Putamen (tissue), 1 donor: ENCODE results near the gene DSCAML1.
"Not testable (repeated sequence)": the region's sequence is repeated elsewhere in the genome, so short reads cannot be mapped to it uniquely, and the experiment has no call there.

Experiments
- DNase-seq: peaks from one replicate; pipeline ENCODE4 v3.0.0-alpha.2; 2016; ENCODE audit warnings: low spot score

The DSCAML1 gene

DNA sequence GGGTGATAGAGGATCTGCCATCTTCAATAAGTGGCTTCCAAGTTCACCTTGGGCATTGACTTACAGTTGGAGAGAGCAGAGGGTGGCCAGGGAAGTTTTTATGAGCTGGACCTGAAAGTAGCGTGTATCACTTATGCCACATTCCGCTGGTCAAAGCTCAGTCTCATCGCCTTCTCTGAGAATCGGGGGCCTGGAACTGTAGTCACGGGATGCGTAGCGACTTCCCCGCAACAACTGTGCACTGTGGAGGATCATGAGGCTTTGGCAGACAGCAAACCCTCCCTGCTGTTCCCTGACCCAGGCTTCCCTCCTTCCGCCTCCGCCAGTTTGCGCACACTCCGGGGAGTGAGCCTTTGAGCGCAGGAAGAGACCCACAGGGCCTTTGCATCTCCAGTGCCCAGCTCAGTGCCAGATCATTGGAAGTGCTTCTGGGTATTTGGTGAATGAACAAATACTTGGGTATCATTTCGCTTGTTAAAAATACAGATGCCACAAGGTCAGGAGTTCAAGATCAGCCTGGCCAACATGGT is 373.9 kb downstream of the DSCAML1 start:
- no peak for DNase-seq

DNA sequence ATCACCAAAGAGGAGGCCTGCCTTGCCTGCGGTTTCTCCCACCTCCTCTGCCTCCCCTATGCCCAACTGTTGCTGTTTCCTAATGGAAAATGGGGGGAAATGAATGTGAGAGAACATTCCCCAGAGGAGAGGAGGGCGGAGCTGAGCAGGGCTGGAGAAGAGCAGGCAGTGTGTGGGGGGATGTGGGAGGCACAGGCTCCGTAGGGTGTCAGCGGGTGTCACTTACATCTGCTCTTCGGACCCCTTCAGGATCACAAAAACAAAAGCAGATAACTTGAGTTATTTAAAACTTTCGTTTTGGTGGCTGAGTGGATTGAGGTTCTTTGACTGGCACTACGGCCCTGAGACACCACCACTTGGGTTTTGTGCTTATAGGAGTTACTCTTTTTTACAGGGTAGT is 375.5 kb downstream of the DSCAML1 start:
- no peak for DNase-seq

DNA sequence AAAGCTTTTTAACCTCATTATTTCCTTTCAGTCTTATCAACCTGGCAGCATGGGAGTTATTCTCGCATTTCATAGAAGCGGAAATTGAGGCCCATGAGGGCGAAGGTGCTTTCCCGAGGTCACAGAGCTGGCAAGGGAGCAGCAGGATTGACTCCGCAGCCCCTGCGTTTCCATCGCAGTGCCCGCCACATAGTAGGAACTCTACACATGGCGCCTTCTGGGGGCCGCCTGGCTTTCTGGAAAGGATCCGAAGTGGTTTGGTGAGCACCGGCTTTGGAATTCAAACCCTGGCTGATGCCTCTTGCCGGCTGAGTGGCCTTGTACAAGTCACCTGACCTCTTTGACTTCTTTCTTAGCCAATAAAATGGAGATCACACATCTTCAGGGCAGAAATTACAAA is 376.0 kb downstream of the DSCAML1 start:
- no peak for DNase-seq

DNA sequence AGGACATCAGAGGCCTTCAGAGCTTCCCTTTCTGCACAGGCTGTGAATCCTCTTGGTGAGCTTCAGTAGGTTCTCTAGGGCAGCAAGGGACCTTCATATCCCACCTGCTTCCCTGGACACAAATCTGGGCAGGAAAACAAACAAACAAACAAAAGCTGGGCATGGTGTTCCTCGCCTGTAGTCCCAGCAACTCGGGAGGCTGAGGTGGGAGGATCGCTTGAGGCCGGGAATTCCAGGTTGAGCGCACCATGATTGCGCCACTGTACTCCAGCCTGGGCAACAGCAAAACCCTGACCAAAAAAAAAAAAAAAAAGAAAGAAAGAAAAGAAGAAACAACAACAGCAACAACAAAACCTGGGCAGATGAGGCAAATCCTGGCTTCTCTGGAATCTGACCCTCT is 376.4 kb downstream of the DSCAML1 start:
- DNase-seq, result no peak

DNA sequence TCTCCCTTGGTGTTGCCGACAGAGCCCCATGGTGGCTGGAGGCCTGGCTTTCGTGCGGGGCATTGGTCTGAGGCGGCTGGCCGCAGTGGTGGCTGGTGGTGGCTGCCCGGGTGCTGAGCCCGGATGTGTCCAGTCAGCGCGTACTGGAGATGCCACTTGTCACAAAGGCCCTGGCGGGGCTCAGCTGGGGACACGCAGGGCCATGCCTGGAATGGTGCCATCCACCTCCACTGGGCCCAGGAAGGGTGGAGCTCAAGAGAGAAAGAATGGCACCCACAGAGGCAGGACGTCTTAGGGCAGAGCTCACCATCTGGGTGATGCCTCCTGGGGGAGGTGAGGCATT is 376.9 kb downstream of the DSCAML1 start:
- DNase-seq, result no peak

DNA sequence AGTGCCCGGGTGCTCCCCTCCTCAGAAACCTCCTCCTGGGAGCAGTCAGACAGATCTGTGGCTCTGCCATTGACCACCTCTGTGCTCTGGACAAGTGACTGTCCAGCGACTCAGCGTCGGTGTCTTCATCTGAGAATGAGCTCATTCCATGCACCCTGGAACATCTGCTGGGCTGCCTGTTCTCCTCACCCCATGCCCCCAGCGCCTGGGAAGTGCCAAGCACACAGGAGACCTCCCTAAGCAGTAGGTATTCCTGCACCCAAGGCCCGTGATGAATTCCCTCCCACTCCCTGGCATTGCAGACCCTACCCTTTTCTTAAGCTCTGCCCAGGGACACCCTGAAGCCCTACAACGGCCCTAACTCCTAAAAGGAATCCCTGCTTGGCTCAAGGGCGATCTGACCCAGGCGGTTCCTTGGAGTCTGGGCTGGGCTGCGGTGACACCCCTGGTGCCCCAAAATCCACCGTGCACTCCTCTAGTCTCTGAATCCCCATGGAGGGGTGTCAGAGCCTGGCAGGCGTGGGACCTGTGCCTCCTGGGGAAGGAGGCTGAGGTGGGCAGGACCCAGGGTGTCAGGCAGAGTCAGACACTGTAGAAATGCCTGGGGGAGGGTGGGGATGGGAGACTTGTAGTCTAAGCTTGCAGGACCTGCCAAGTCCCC is 377.4 kb downstream of the DSCAML1 start:
- no peak for DNase-seq

DNA sequence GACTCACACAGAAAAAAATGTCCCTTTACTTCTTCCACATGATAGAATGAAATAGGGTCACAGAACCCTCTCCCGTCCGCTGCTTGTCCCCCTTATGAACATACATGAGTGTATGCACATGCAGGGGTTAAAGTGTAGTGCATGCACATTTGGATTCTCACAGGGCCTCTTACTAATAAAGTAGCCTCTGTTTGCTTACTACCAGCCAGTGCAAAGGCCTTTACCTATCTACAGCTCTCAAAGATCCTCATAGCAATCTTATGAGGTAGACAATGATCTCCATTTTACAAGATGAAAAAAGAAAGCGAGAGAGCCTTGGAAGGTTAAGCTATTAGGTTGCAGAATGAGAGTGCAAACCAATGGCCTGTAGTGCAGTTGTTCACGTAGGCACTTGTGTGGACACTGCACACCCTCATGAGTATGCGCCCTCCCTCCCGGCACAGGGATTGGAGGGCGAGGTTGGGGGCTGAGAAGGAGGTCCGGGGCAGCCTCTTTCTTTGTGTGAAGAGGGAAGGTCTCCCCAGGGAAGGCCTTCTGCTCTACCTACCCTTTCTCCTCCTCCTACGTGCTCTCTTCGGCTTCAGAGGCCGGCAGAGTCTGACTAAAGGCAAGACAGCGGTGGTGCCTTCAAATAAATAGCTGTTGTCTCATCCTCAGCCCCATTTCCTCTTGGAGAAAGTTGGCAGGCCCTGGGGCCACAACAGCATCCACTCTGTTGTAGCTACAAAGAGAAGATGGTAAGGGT is 378.1 kb downstream of the DSCAML1 start:
- DNase-seq, result no peak

DNA sequence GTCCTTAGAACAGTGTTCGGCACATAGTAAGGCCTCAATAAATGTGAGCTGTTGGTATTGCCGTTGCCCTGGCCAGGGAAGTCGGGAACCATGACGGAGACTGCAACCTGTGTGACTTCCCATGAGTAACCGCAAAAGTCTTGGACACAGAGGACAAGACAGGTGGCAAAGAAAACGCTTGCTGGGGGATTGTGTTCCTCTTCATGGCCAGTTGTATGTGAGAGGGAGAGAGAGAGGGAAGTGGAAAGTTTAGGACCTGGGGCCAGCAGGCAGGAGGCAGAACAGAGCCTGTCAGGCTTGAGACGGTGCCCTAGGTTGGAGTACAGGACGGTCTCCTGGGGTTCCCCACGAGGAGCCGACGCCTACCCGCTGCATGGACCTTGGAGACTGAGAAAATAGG is 379.2 kb downstream of the DSCAML1 start:
- no peak for DNase-seq

DNA sequence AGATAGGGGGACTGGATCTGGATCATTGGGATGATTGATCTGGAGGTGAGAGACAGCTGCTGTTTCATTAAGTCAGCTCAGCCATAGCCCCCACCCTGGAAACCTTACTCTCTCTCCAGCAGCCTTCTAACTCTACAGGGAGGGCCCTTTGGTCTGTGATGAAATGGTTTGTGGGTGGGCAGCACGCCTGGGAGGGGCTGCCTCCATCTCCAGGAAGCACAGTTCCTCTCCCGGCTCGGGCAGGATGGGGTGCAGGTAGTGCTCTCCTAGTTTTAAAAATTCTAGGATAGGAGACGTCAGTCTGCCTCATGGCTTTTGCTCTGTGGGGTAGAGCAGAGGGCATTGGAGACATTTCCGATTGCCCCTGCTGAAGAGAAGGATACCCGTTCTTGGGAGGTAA is 379.7 kb downstream of the DSCAML1 start:
- no peak for DNase-seq

DNA sequence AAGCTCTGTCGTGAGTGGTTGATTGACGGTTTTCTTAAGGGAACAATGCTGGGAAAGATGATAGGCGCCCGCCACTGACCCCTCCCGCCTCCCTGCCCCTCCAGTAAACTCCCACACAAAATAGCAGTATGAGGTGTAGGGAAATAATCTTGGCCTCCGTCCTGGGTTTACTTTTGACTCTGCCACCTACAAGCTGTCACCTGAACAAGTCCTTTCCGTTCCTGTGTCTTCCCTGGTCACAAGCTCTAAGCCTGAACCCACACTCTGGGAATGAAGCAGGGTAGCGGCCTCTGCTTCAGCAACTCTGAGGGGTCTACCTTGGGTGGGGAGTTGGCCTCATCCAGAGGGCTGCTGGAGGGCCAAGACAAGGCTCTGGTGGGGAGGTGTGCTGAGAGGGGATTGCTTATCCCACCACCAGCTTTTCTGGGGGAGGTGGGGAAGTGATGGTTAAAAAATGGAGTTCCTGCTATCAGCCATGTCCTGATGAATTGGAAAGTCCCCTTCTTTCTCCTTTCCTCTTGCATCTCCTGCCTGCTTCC is 381.6 kb downstream of the DSCAML1 start:
- DNase-seq, result no peak

DNA sequence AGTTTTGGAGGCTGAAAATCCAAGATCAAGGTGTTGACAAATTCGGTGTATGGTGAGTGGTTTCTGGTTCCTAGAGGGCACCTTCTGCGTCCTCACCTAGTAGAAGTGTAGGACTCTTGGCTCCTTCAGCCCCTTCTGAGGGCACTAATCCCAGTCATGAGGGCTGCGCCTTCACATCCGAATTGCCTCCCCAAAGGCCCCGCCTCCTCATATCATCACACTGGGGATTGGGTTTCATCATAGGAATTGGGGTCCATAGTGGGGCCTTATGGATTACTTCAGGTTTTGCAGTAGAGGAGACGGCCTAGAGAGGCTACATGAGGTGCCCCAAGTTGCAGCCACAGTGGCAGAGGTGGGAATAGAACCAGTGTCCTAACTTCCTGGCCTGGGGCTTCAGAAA is 382.3 kb downstream of the DSCAML1 start:
- DNase-seq, result no peak

DNA sequence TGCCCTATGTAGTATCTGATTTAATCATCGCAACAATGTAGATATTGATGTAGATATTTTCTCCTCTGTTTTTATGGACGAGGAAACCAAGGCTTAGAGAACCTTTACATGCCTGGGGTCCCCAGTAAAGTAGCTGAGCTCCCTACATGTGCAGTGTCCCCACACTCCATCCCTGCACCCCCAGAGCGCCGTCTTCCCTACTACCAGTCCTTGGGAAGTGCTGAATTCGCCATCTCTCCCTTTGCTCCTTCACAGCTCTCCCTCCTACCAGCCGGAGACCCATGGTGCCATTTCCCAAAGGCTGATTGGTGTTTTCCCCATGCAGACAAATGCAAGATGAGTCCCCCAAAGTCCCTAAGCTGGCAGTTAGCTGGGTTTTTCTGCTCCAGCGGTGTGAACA is 383.4 kb downstream of the DSCAML1 start:
- DNase-seq, result no peak

DNA sequence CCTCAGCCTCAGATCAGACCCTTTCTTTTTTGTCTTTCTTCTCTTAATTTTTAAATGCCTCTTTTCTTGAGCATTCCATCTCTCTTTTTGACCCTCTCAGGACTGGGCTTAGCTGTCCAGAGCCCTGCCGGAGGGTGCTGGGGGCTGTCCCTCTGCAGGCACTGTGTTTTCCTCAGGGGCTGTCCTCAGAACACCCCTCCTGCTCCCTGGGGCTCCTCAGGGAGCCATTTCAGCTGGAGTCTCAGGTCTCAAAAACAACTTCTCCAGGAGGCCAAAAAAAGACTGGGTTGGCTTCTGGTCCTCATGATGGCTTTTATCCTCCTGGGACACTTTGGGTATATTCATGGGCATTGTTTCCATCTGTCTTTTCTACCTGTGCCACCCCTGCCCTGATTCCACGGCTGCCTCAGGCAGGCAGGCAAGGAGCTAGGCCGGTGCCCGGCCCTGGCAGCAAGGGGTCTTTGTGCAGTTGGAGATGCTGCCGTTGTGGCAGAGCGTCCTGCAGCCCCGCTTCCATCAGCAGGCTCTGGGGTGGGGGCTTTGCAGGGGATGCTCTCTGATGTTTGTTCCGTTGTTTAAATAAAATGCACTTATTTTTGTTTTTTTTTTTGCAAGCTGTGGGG is 384.3 kb downstream of the DSCAML1 start:
- DNase-seq, result no peak

DNA sequence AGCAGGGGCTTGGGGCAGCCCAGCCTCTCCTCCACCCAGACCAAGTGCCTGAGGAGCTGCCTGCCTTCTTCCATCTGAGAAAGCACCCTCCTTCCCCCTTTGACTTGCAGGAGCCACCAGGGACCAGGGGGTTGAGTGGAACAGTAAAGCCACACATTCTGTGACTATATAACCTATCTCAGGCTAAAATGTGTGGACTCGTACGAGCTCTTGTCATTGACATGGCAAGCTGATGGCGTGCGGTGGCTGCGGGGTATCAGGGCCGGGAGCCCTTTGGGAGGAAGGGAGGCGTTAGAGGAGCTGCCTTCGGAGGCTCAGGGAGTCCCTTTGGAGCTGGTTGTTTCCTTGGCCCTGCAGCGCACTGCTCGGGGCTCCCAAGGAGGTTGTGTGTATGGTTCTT is 384.8 kb downstream of the DSCAML1 start:
- DNase-seq, result no peak

DNA sequence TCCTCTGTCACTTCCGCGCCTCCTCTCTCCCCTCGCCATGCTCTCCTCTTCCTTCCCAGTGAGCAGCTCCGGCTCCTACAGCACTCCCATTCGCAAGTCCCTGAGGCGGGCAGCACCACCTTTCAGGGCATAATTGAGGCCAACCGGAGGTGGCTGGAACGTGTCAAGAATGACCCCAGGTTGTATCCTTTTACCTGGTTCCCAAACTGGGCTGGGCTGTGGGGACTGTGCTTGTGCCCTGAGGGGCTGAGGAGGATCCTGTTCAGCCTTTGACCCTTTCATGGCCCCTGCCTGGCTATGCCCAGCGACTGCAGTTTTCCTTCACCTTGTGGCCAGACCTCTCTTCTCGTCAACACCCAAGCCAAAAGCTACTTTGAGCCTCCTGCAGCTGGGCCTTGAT is 385.3 kb downstream of the DSCAML1 start:
- DNase-seq, result no peak

DNA sequence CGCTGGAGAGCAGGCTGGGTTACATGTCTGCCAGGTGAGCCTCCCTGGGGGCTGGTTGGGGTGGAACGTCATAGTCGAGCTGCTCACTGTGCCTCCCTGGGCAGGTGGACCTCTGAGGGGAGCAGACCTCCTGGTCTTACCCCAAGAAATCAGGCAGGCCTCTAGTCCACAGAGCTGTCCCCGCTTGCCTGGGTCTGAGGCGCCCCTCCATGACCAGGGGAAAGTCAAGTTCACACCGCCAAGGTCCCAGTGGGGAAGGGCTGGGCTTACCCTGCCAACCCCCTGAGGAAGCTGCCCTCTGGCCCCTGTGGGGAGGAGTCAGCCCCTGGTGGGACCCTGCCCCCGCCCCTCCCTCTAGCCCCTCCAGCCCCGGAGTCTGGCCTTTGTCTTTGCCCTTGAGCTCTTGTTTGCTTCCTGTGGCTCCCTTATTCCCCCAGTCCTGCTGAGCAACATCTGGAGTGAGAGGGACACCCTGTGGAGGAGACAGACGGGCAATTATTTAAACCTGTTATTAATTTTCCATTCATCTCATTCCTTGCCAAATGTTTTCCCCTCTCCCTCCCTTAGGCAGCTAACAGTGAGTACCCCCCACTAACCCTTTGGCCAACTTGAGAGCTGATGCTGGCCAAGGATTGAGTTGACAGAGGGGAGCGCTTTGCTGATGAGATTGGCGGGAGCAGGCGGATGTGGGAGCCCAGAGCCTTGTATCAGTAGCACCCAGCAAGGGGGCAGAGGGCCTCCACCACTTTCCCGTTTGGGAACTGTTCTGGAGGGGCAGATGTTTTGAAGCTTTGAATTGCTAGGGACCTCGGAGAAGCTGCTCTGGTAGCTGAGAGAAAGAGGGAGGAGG is 385.9 kb downstream of the DSCAML1 start:
- DNase-seq, result no peak

DNA sequence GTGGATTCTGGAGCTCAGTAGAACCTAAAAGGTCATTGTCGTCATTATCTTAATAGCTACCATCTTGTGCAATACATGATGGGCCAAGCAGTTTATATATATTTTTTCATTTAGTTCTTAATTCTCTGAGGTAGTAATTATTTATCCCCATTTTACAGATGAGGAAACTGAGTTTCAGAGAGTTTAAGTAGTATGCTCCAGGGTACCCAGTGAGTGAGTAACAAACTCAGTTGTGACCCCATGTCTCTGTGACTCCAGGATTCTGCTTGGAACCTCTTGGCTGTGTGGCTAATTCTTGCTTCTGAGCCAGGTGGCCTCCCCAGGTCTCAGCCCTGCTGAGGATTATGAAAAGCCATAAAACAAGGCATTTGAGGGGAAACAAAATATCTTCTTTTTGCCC is 386.8 kb downstream of the DSCAML1 start:
- no peak for DNase-seq

DNA sequence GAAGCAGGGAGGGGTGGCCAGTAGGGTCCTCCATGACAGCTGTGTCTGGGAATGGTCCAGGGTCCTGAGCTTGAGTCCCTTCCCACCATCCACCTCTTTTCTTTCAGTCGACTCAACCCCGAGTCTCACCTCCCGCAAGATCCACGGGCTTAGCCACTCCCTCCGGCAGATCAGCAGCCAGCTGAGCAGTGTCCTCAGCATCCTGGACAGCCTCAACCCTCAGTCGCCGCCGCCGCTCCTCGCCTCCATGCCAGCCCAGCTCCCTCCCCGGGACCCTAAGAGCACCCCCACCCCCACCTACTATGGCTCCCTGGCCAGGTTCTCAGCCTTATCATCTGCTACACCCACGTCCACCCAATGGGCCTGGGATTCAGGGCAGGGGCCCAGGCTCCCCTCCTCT is 387.5 kb downstream of the DSCAML1 start:
- no peak for DNase-seq

DNA sequence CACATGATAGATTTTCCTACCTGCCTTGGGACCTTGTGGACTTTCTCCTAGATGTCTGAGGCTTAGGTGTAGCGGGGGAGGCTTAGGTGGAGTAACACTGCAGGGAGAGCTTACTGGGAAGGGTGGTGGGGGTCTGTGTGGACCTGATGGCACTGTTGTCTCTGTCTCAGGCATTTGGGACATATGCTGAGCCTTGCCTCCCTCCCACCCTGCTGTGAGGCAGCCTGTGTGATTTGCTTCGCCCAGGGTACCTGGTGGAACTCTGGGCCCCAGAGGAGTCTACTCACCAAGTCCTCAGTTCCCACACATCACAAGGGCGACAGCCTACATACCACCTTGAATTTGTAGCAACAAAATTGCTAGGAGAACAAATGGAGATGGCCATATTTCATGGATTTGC is 388.7 kb downstream of the DSCAML1 start:
- no peak for DNase-seq

DNA sequence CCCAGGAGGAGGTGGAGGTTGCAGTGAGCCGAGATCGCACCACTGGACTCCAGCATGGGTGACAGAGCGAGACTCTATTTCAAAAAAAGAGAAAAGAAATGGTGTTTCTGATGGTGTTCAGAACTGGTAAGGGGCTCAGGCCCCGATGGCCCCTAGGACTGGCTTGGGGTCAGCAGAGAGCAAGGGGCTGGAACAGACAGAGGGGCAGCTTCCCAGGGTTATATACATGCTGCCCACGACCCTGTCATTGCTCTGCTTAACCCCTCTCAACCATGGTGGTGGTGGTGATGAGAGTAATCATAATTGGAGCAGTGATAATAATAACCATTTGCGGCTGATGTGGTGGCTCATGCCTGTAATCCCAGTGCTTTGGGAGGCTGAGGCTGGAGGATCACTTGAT is 390.0 kb downstream of the DSCAML1 start:
- no peak for DNase-seq

DNA sequence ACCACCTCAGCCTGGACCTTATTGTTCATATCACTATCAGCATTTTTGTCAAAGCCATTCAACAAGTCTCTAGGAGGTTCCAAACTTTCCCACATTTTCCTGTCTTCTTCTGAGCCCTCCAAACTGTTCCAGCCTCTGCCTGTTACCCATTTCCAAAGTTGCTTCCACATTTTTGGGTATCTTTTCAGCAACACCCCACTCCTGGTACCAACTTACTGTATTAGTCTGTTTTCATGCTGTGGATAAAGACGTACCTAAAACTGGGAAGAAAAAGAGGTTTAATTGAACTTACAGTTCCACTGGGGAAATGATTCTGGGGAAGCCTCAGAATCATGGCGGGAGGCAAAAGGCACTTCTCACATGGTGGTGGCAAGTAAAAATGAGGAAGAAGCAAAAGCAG is 391.1 kb downstream of the DSCAML1 start:
- not testable (repeated sequence) for DNase-seq
